MM.1S (cell line): ENCODE measurements around the gene TSPEAR.
"Not testable (repeated sequence)": the region's sequence is repeated elsewhere in the genome, so short reads cannot be mapped to it uniquely, and the experiment has no call there.

Source experiments
- EZH2 ChIP-seq: fragments of 300-600 bp; sonication (generic); optimal IDR thresholded peaks from 2 replicates; pipeline ENCODE3; 2017; ENCODE audit warnings: low read depth, mild to moderate bottlenecking, antibody characterized with exemption, low read length, mixed read lengths
- EZH2phosphoT487 ChIP-seq: fragments of 300-600 bp; sonication (generic); IDR thresholded peaks from 2 replicates; pipeline ENCODE4 v1.6.1; 2018; ENCODE audit warnings: antibody characterized with exemption, low read length
- TF ChIP-seq, protein P1 (sequence below): fragments of 300-600 bp; sonication (generic); IDR thresholded peaks from 2 replicates; pipeline ENCODE4 v1.5.1; 2016; ENCODE audit warnings: antibody characterized with exemption, low read length, mixed read lengths

DNA sequence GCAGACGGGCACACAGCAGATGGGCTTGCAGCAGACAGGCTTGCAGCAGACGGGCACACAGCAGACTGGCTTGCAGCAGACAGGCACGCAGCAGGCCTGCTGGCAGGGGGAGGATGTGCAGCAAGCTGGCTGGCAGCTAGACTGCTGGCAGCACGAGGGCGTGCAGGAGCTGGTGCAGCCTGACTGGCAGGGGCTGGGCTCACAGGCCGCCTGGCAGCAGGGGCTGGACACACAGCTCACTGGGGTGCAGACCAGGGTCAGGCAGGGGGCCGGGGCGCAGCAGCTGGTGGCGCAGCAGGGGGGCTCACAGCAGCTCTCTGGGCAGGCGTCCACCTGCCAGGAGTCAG lies 153.1 kb downstream of the TSPEAR start:
- not testable (repeated sequence) for TF ChIP-seq EZH2, EZH2phosphoT487
- TF ChIP-seq, protein P1, sequence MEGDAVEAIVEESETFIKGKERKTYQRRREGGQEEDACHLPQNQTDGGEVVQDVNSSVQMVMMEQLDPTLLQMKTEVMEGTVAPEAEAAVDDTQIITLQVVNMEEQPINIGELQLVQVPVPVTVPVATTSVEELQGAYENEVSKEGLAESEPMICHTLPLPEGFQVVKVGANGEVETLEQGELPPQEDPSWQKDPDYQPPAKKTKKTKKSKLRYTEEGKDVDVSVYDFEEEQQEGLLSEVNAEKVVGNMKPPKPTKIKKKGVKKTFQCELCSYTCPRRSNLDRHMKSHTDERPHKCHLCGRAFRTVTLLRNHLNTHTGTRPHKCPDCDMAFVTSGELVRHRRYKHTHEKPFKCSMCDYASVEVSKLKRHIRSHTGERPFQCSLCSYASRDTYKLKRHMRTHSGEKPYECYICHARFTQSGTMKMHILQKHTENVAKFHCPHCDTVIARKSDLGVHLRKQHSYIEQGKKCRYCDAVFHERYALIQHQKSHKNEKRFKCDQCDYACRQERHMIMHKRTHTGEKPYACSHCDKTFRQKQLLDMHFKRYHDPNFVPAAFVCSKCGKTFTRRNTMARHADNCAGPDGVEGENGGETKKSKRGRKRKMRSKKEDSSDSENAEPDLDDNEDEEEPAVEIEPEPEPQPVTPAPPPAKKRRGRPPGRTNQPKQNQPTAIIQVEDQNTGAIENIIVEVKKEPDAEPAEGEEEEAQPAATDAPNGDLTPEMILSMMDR = not testable (repeated sequence)
